AG09309 (cell line): ENCODE results near the gene HEXA.

Experiments used
- DNase-seq: peaks from one replicate; pipeline ENCODE4 v3.0.0-alpha.2; 2010; ENCODE audit warnings: low read depth
- H3K4me3 ChIP-seq: 2 replicates; pipeline ENCODE4 v1.5.1; 2011; ENCODE audit warnings: mild to moderate bottlenecking, low read depth, low read length, moderate library complexity; ENCODE audit not compliant: control insufficient read depth
- CTCF ChIP-seq: IDR thresholded peaks from 2 replicates; pipeline ENCODE4 v1.5.1; 2011; ENCODE audit warnings: mild to moderate bottlenecking, low read depth, low read length, inconsistent platforms; ENCODE audit not compliant: insufficient read depth, control insufficient read depth; ENCODE audit errors: missing control alignments

HEXA gene

GRCh38 chr15:72313881-72314280, 61.9 kb downstream of the HEXA start:
- H3K4me3 ChIP-seq: no peak overlapping the region
- no peak for TF ChIP-seq CTCF
- no peak for DNase-seq

- no peak for DNase-seq
- no peak for TF ChIP-seq CTCF
- no peak overlapping the region for H3K4me3 ChIP-seq
Observed at GRCh38 chr15:72313448-72313840, 62.4 kb downstream of the HEXA start.

GRCh38 chr15:72312605-72313447, 63.0 kb downstream of the HEXA start:
- no peak overlapping the region for H3K4me3 ChIP-seq
- TF ChIP-seq CTCF: peak; percentile 88
- DNase-seq: no peak

- no peak for DNase-seq
- no peak overlapping the region for H3K4me3 ChIP-seq
- no peak for TF ChIP-seq CTCF
Observed at GRCh38 chr15:72307026-72307425, 68.8 kb downstream of the HEXA start.

GRCh38 chr15:72306211-72306785, 69.5 kb downstream of the HEXA start:
- no peak for DNase-seq
- H3K4me3 ChIP-seq: no peak overlapping the region
- no peak for TF ChIP-seq CTCF

- no peak overlapping the region for H3K4me3 ChIP-seq
- TF ChIP-seq CTCF: no peak
- no peak for DNase-seq
Observed at GRCh38 chr15:72304596-72304995, 71.2 kb downstream of the HEXA start.
